Ishikawa (cell line): Measurements from ENCODE around the gene GALK1.

ENCODE experiments used
- CEBPB ChIP-seq: IDR thresholded peaks from 2 replicates; pipeline ENCODE4 v1.6.1; 2012
- CREB1 ChIP-seq: IDR thresholded peaks from 2 replicates; pipeline ENCODE4 v1.6.1; 2012; ENCODE audit warnings: low read depth
- EGR1 ChIP-seq: IDR thresholded peaks from 2 replicates; pipeline ENCODE4 v1.6.1; 2012
- EP300 ChIP-seq: IDR thresholded peaks from 2 replicates; pipeline ENCODE4 v1.6.1; 2012; ENCODE audit warnings: borderline replicate concordance
- FOXM1 ChIP-seq: IDR thresholded peaks from 2 replicates; pipeline ENCODE4 v1.6.1; 2012; ENCODE audit warnings: low read depth, borderline replicate concordance
- MAX ChIP-seq: IDR thresholded peaks from 2 replicates; pipeline ENCODE4 v1.6.1; 2012
- NFIC ChIP-seq: IDR thresholded peaks from 2 replicates; pipeline ENCODE4 v1.6.1; 2012
- RAD21 ChIP-seq: IDR thresholded peaks from 2 replicates; pipeline ENCODE4 v1.6.1; 2012; ENCODE audit warnings: low read depth
- REST ChIP-seq: IDR thresholded peaks from 2 replicates; pipeline ENCODE4 v1.6.1; 2012; ENCODE audit warnings: low read depth, mild to moderate bottlenecking
- TAF1 ChIP-seq: IDR thresholded peaks from 2 replicates; pipeline ENCODE4 v1.6.1; 2012; ENCODE audit warnings: low read depth, mild to moderate bottlenecking
- TCF12 ChIP-seq: IDR thresholded peaks from 2 replicates; pipeline ENCODE4 v1.6.1; 2012; ENCODE audit warnings: low read depth
- TEAD4 ChIP-seq: IDR thresholded peaks from 2 replicates; pipeline ENCODE4 v1.6.1; 2012
- USF1 ChIP-seq: IDR thresholded peaks from 2 replicates; pipeline ENCODE4 v1.6.1; 2012
- YY1 ChIP-seq: IDR thresholded peaks from 2 replicates; pipeline ENCODE4 v1.6.1; 2012; ENCODE audit warnings: low read depth
- ZBTB7A ChIP-seq: IDR thresholded peaks from 2 replicates; pipeline ENCODE4 v1.6.1; 2012; ENCODE audit warnings: low read depth

Gene GALK1

GRCh38 chr17:75807861-75808260 is 42.9 kb upstream of the GALK1 start:
- no peak for TF ChIP-seq TCF12
- TF ChIP-seq ZBTB7A, result no peak
- TF ChIP-seq CREB1, result no peak
- TF ChIP-seq EGR1, result no peak
- TF ChIP-seq USF1, result no peak
- no peak for TF ChIP-seq EP300
- TF ChIP-seq CEBPB, result no peak

- TF ChIP-seq CREB1 (no peak), USF1 (no peak), TCF12 (no peak), FOXM1 (no peak), MAX (no peak), EP300 (no peak), REST (no peak), YY1 (no peak), TEAD4 (no peak), TAF1 (no peak), EGR1 (no peak), NFIC (no peak), RAD21 (no peak), CEBPB (no peak), ZBTB7A (no peak)
Measured at GRCh38 chr17:75806822-75807500, 42.0 kb upstream of the GALK1 start.

GRCh38 chr17:75803883-75804282 is 38.9 kb upstream of the GALK1 start:
- no peak for TF ChIP-seq TEAD4

- TF ChIP-seq YY1, result no peak
Measured at GRCh38 chr17:75799402-75799801, 34.4 kb upstream of the GALK1 start.

GRCh38 chr17:75795820-75796607 is 31.0 kb upstream of the GALK1 start:
- TF ChIP-seq YY1 (no peak), RAD21 (no peak), NFIC (no peak), FOXM1 (no peak), TEAD4 (no peak), REST (no peak), EP300 (no peak), ZBTB7A (no peak)

GRCh38 chr17:75793460-75793859 is 28.5 kb upstream of the GALK1 start:
- TF ChIP-seq TEAD4 (no peak), TCF12 (no peak), EP300 (no peak), CEBPB (no peak), FOXM1 (no peak), ZBTB7A (no peak), YY1 (no peak), MAX (no peak), NFIC (no peak), RAD21 (no peak), REST (no peak), TAF1 (no peak)
